Activated naive CD8-positive, alpha-beta T cell treated with anti-CD3 and anti-CD28 coated beads, Interleukin-2, amount 50 U/mL, for 24 hours (primary cell): Measurements from ENCODE around the gene ARL10.
A peak's percentile ranks its signal among the peaks of the same experiment; 100 is the strongest.

Source experiments
- ATAC-seq: fragments of 150-1000 bp; cut with Tn5 transposase; one replicate; pipeline ENCODE4 v1.10.0; 2021
- DNase-seq: peaks from one replicate; pipeline ENCODE4 v3.0.0; 2021
- H3K27ac Mint-ChIP-seq: one replicate; pipeline ENCODE4 v1.8.0; 2021; ENCODE audit warnings: mild to moderate bottlenecking, mixed read lengths
- H3K27me3 Mint-ChIP-seq: one replicate; pipeline ENCODE4 v1.8.0; 2021; ENCODE audit warnings: mixed read lengths
- H3K36me3 Mint-ChIP-seq: one replicate; pipeline ENCODE4 v1.8.0; 2021; ENCODE audit warnings: low read depth, mixed read lengths
- H3K4me1 Mint-ChIP-seq: one replicate; pipeline ENCODE4 v1.8.0; 2021; ENCODE audit warnings: mixed read lengths
- H3K4me3 Mint-ChIP-seq: one replicate; pipeline ENCODE4 v1.8.0; 2021; ENCODE audit warnings: mild to moderate bottlenecking, moderate library complexity, mixed read lengths
- H3K9me3 Mint-ChIP-seq: one replicate; pipeline ENCODE4 v1.8.0; 2021; ENCODE audit warnings: mixed read lengths

ARL10 gene

DNA sequence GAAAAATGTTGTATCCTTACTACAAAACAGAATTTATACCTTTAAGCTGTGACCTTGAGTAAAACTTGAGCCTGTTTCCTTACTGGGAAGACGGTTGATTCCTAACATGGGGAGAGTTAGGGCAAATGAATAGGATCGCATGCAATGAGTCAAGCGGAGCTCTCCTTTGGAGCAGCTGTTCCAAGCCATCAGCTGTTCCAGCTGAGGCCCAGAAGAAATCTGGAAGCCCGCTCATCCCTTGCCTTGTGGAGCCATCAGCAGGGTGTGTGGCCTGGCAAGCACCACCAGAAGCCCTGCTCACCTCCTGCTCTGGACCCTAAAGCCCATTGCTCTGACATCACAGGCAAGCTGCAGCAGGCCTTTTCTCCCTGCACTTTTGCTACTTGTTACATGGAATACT lies 11.8 kb upstream of the ARL10 start:
- H3K4me1 Mint-ChIP-seq = peaks cover 19% of the 10 kb centered on the region
- H3K9me3 Mint-ChIP-seq = no peaks in the 10 kb centered on the region
- no peaks in the 10 kb centered on the region for H3K27me3 Mint-ChIP-seq
- no peak overlapping the region for H3K4me3 Mint-ChIP-seq
- DNase-seq = no peak
- peaks cover 34% of the 10 kb centered on the region for H3K36me3 Mint-ChIP-seq
- no peak overlapping the region for H3K27ac Mint-ChIP-seq
- ATAC-seq = no peak

DNA sequence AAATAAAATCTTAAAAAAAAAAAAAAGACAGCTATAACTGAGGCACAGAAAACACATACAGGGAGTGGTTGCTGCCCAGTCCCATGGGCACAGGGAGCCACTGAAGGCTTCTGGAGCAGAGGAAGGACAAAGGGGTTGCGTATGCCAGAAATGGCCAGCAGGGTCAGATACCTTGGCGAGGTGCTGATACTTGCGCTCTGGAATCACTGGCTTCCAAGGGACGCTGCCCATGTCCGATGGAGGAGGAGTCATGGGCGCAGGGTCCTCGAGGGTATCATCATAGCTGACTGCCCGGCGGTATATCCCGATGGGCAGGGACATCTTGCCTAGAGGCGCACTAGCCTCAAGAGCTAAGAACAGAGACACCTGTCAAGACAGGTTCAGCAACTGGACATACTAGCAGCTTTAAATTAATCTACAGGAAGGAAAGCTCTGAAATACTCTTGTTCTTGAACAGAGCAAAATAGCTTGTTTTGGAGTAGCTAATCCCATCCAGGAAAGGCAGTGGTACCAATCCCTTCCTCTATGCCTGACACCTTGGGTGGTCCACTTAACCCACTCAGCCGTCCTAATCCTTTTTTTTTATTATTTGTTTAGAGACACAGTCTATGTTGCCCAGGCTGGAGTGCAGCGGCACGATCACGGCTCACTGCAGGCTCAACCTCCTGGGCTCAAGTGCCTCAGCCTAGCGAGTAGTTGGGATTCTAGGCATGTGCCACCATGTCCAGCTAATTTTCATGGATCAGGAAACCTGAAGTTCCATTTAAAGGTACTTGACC lies 9.7 kb upstream of the ARL10 start:
- H3K9me3 Mint-ChIP-seq = no peaks in the 10 kb centered on the region
- peaks cover 26% of the 10 kb centered on the region for H3K4me1 Mint-ChIP-seq
- ATAC-seq (no peak), DNase-seq (no peak)
- no peak overlapping the region for H3K27ac Mint-ChIP-seq
- no peak overlapping the region for H3K4me3 Mint-ChIP-seq
- peaks cover 30% of the 10 kb centered on the region for H3K36me3 Mint-ChIP-seq
- no peaks in the 10 kb centered on the region for H3K27me3 Mint-ChIP-seq

DNA sequence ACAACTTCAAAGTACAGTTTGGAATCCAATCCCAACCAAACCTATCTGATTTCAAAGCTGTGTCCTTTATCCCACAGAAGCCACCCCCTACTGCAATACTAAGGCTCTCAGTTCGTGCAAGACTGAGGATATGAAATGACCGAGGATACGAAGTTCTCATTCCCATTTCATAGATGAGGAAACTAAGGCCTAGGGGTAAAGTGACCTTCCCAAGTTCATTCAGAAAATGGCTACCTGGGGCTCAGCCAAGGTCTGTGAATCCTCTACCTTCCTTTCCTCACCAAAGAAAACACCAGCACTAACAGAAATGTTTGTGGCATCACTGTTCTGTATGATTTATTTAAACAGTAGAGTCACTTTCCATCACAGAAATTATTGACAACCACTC lies 9.1 kb upstream of the ARL10 start:
- Mint-ChIP-seq H3K27me3 (no peaks in the 10 kb centered on the region), H3K4me1 (peaks cover 26% of the 10 kb centered on the region), H3K27ac (no peak overlapping the region), H3K4me3 (no peak overlapping the region), H3K36me3 (peaks cover 30% of the 10 kb centered on the region), H3K9me3 (no peaks in the 10 kb centered on the region)
- DNase-seq (no peak), ATAC-seq (no peak)

DNA sequence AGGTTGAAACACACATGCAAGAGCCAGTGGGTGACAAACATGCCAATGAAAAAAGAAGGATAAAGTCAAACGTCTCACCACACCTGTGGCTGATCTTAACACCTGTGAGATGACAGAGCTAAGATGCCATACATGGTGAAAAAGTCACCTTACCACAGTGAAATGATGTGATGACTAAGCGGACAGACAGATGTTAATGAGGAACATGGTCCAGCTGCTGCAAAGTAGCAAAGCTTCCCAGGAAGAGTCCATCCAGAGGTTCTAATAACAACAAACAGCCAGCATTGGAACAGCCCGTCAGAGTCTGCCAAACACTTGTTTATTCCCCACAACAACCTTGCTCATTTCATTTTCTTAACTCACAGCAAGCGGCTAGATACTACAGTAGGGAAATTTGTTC lies 5.6 kb upstream of the ARL10 start:
- no peaks in the 10 kb centered on the region for H3K9me3 Mint-ChIP-seq
- ATAC-seq (no peak), DNase-seq (no peak)
- no peaks in the 10 kb centered on the region for H3K27me3 Mint-ChIP-seq
- H3K4me3 Mint-ChIP-seq = peak overlapping the region; percentile 96
- H3K36me3 Mint-ChIP-seq = peaks cover 19% of the 10 kb centered on the region
- H3K27ac Mint-ChIP-seq = peak overlapping the region; percentile 56
- H3K4me1 Mint-ChIP-seq = peaks cover 36% of the 10 kb centered on the region

DNA sequence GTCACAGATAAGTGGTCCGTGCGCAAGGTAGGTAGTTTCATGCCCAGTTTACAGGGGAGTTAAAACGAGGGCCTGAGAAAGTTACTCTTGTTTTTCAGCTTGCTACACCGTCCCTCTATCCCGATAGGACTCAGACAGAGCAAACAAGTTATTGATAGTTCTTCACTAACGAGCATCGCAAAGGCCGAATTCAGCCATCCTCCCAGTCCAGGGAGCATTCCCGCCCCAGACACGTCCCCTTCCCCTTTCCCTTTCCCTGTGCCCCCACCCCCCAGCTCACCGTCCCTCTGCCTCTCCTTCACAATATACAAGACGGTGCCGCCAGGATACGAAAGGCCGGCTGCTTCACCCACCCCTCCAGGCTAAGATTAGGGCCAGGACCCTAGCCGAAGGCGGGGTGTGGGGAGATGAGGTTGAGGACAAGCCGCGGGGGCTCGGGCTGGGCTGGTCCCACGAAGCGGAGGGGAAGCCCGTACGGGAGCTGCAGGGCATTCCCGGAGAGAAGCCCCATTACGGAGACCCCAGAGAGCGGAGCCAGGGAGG lies 4.3 kb upstream of the ARL10 start:
- DNase-seq = peak; percentile 15
- Mint-ChIP-seq H3K27ac (peak overlapping the region; percentile 94), H3K4me3 (peak overlapping the region; percentile 96), H3K9me3 (no peaks in the 10 kb centered on the region), H3K4me1 (peaks cover 35% of the 10 kb centered on the region), H3K27me3 (no peaks in the 10 kb centered on the region), H3K36me3 (peaks cover 15% of the 10 kb centered on the region)
- ATAC-seq = no peak

DNA sequence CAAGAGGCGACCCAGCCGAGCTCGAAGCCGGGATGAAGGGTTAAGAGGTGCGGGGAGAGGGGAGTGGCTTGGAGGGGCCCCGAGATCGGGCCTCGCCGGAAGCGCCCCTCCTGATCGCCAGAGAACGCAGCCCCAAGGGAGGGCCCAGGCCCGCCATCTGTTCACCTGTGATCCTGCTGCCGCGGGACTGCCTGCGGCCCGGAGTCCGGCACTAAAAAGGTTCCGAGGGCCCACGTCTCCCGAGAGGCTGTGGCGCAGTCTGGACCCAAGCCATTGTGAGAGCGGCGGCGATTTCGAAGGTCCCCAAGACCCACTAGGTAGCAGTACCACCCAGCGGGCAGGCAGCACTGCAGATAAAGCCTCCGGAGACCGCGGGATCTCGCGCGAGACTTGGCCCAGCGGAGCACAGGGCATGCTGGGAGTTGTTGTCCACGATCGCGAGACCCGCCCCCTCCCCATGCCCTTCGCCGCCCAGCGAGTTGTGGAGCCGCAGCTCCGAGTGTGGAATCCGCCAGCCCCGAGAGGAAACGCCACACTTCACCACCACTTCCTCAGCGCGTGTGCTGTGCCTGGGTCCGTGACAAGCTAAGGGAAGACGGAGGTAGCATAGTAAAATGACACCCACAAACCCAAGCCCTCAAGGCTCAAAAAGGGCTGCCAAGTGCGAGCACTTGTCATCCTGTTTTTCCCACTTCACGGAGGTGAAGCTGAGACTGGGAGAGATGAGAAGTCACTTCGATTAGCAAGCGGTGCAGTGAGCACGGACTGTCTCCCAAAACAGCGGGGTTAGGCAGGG lies 3.7 kb upstream of the ARL10 start, which contains the start of gene KIAA1191:
KIAA1191 (minus strand) TSS at position 328 of the 796 bp plus-strand sequence. CDS start 2,256 bp downstream, outside the sequence.
- DNase-seq = peak; percentile 93
- peak; percentile 93 for ATAC-seq
- Mint-ChIP-seq H3K27me3 (no peaks in the 10 kb centered on the region), H3K36me3 (peaks cover 17% of the 10 kb centered on the region), H3K4me1 (peaks cover 36% of the 10 kb centered on the region), H3K27ac (peak within 1 kb of the TSS; percentile 94), H3K9me3 (no peaks in the 10 kb centered on the region), H3K4me3 (peak within 1 kb of the TSS; percentile 96)

DNA sequence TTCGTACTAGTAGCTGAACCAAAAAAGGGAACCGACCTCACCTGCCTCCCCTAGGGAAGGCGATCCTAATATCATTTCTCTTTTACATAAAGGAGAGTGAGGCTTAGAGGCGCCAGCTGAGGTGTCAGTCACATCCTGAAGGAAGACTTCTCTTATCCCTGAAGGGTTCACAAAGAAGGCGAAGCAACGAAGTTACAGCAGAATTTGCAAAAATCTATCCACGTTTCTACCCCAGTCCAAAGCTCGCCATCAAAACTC lies 3.1 kb upstream of the ARL10 start:
- ATAC-seq (no peak), DNase-seq (no peak)
- Mint-ChIP-seq H3K4me1 (peaks cover 38% of the 10 kb centered on the region), H3K27ac (peak overlapping the region; percentile 94), H3K36me3 (peaks cover 20% of the 10 kb centered on the region), H3K9me3 (no peaks in the 10 kb centered on the region), H3K4me3 (peak overlapping the region; percentile 96), H3K27me3 (no peaks in the 10 kb centered on the region)

DNA sequence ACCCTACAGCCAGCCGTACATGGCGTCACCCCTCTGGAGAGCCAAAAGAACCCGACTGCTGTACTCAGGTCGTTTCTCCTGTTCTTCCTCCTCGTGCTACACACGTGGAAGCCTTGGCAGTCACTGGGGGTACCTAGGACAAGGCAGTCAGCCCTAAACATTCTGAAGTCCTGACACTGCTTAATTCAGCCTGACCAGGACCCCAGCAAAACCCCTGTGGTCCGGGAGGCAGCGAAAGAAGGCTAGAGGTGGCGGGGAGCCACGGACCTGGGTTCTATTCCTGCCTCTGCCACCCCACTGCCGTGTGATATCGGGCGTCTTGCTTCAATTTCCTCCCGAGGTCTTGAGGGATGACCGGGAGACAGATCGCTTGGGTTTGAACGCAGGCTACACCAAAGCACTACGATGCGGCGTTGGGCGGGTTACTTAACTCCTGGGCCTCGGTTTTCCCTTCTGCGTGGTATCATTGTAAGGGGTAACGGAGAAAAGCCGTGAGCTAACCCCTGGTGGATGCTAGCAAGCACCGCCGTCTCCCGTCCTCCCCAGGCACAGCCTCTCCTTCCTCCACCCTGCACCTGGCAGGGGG lies 429 bp upstream of the ARL10 start:
- ATAC-seq (no peak), DNase-seq (no peak)
- H3K27ac Mint-ChIP-seq = peak overlapping the region; percentile 77
- H3K27me3 Mint-ChIP-seq = no peaks in the 10 kb centered on the region
- no peaks in the 10 kb centered on the region for H3K9me3 Mint-ChIP-seq
- H3K4me1 Mint-ChIP-seq = peaks cover 31% of the 10 kb centered on the region
- H3K36me3 Mint-ChIP-seq = peaks cover 17% of the 10 kb centered on the region
- peak overlapping the region; percentile 76 for H3K4me3 Mint-ChIP-seq

DNA sequence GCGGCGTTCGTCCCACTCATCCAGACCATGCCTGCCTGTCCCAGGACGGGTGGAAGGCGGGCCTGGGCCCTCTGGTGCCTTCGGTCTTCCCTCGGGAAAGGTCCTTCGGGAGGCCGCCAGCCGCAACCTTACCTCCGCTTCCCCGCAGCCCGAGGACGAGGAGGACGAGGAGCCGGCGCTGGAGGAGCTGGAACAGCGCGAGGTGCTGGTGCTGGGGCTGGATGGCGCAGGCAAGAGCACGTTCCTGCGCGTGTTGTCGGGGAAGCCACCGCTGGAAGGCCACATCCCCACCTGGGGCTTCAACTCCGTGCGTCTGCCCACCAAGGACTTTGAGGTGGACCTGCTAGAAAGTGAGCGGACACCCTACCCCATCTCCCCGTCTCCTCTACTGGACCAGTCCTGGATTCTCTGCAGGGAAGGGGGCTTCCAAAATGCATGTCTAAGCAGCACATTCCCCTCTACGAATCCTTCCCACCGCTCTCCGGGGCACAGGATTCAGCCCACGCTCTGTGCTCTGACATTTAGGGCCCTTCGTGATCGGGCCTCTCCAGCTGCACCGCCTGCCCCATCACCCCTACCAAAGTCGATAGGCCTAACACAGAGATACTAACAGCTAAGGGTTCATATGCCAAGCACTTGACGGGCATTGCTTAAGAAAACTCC lies 1.1 kb downstream of the ARL10 start:
- H3K9me3 Mint-ChIP-seq = no peaks in the 10 kb centered on the region
- H3K27ac Mint-ChIP-seq = peak overlapping the region; percentile 68
- H3K27me3 Mint-ChIP-seq = no peaks in the 10 kb centered on the region

DNA sequence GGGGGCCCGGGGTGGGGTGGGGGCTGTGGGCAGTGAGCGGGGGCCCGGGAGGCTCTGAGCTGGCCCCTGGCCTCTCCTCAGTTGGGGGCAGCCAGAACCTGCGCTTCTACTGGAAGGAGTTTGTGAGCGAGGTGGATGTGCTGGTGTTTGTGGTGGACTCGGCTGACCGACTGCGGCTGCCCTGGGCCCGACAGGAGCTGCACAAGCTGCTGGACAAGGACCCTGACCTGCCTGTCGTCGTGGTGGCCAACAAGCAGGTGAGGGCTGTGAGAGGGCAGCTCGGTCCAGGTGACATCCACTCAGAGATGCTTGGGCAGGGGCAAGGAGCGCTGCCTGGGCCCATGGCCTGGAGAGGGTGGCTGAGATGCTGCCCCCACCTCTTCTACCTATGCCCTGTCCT lies 3.4 kb downstream of the ARL10 start:
- Mint-ChIP-seq H3K27me3 (no peaks in the 10 kb centered on the region), H3K36me3 (peaks cover 22% of the 10 kb centered on the region), H3K9me3 (no peaks in the 10 kb centered on the region), H3K27ac (no peak overlapping the region), H3K4me3 (no peak overlapping the region), H3K4me1 (peaks cover 19% of the 10 kb centered on the region)
- no peak for DNase-seq
- ATAC-seq = no peak

More for the DNA sequence above, 1.1 kb downstream of the ARL10 start:
- ATAC-seq (no peak), DNase-seq (no peak)
- peaks cover 31% of the 10 kb centered on the region for H3K4me1 Mint-ChIP-seq
- H3K4me3 Mint-ChIP-seq = peak overlapping the region; percentile 70
- peaks cover 22% of the 10 kb centered on the region for H3K36me3 Mint-ChIP-seq

DNA sequence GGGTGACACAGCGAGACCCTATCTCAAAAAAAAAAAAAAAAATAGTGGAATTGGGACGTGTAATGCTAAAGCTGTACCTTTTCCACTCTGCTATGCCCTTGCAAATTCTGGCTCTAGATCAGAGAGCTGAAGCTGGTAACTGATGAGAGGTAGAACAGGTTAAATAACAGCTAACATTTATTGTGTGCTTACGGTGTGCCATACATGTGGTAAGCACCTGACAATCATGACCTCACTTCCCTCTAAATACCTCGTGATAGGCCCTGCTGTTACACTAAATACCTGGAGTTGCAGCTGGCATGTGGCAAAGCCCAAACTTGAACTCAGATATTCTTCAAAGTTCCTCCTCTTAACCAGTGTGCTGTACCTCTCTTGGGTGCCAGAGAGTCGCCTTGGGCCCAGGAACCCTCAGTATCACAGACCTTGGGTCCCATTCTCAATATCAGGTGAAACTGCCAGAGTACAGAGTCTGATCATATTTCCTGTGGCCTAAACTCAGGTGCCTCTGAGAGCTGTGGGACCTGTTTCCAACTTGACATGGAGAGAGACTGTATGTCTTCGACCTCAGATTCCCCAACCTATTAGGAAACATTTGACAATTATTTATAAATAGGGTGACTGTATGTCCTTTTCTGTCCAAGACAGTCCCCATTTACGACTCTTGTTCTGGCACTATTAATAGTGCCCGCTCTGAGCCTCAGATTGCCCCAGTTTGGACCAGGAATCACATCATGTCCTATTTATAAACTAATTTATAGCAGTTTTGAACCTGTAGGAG lies 4.8 kb downstream of the ARL10 start:
- H3K4me3 Mint-ChIP-seq = no peak overlapping the region
- DNase-seq (no peak), ATAC-seq (no peak)
- H3K4me1 Mint-ChIP-seq = peaks cover 13% of the 10 kb centered on the region
- H3K36me3 Mint-ChIP-seq = peaks cover 22% of the 10 kb centered on the region
- H3K27me3 Mint-ChIP-seq = no peaks in the 10 kb centered on the region
- H3K9me3 Mint-ChIP-seq = no peaks in the 10 kb centered on the region
- no peak overlapping the region for H3K27ac Mint-ChIP-seq

DNA sequence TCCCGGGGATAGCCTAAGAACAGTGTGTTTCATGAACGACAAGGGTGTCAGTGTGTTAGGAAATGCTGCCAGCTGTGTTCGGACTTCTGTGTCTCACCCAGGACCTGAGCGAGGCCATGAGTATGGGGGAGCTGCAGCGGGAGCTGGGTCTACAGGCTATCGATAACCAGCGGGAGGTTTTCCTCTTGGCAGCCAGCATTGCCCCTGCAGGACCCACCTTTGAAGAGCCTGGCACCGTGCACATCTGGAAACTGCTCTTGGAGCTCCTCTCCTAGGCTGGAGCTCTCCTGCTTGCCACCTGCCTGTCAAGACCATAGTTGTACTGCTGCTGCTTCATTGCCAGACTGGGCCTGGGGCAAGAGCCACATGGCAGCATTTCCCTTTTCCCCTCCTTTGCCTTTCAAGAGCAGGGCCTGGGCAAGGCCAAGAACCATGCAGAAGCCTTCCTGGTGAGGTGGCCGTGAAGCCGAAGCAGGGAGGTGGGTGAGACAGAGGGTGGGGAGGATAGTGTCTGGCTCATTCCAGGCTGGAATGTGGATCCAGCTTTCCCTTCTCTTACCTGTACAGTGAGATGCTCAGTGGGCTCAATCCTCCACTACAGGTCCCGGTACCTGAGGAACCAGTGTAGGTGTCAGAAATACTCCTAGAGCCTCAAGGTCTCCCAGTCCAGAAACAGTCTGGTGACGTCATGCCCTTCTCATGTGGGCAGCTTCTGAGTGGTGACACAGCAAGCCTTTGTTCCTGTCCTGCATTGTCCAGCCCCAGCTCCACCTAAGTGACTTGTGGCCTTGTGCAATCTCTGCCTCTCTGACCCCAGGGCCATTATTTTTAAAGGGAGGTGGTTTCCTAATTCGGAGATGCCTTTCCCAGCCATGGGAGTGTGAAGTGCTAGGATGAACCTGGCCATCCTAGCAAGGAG lies 6.6 kb downstream of the ARL10 start:
- Mint-ChIP-seq H3K9me3 (no peaks in the 10 kb centered on the region), H3K27ac (no peak overlapping the region), H3K4me3 (no peak overlapping the region), H3K4me1 (peaks cover 9% of the 10 kb centered on the region), H3K27me3 (no peaks in the 10 kb centered on the region), H3K36me3 (peaks cover 20% of the 10 kb centered on the region)
- no peak for DNase-seq
- ATAC-seq = no peak
